GM12864 (cell line): Measurements from ENCODE around the gene BCL10.
"Not testable (repeated sequence)": the region's sequence is repeated elsewhere in the genome, so short reads cannot be mapped to it uniquely, and the experiment has no call there.

ENCODE experiments used
- DNase-seq: peaks from one replicate; pipeline ENCODE4 v3.0.0-alpha.2; 2011; ENCODE audit warnings: low read depth
- H3K4me3 ChIP-seq: 2 replicates; pipeline ENCODE4 v1.5.1; 2011; ENCODE audit warnings: mild to moderate bottlenecking, low read depth, low read length, control low read depth
- CTCF ChIP-seq: IDR thresholded peaks from 2 replicates; pipeline ENCODE4 v1.5.1; 2011; ENCODE audit warnings: low read depth, mild to moderate bottlenecking, moderate library complexity, low read length, control low read depth, inconsistent platforms; ENCODE audit errors: missing control alignments

The BCL10 gene

DNA sequence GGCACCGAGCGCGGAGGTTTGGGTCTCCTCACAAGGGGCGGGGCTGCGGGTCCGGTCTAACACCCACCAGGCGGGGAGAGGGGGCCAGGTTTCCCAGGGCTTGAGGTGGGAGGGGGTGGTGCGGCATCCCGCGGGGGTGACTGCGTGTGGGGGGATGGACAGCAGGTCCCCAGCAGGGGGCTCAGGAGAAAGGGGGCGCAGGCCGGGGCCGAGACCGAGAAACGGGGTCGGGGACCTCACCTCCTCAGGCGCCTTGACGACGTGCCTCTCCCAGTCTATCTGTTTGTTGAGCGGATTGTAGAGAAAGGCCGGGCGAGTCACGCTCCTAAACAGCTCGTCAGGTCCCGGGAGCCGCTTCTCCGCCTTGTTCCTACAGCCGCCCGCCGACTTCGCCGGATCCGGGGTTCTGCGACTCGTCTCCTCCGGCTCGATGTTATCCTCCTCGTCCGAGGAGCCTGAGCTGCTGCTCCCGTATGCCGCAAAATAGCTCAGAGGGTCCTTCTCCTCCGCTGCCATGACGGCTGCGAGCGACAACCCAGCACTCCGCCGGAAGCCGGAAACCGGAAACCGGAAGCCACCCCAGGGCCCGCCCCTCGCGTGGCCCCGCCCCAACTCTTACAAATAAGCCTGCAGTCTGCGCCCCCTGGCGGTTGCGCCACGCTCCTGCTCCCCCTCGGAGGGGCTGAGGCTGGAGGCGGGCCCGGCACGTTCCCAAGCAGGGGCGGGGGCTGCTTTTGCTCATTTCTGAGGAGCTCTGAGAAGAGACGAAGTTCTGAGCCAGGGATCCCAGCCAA lies 17.1 kb downstream of the BCL10 start, which contains the start of gene C1orf52:
C1orf52 (minus strand) TSS at position 545 of the 794 bp plus-strand sequence; CDS start at position 516, 29 bp downstream.
- H3K4me3 ChIP-seq = peak within 1 kb of the TSS; percentile 86
- TF ChIP-seq CTCF = peak; percentile 88
- DNase-seq = peak; percentile 63

GRCh38 chr1:85258536-85259117 lies 17.8 kb downstream of the BCL10 start:
- no peak for DNase-seq
- TF ChIP-seq CTCF = no peak
- H3K4me3 ChIP-seq = peak overlapping the region; percentile 86

- H3K4me3 ChIP-seq, DNase-seq: not testable (repeated sequence)
Observed at GRCh38 chr1:85249042-85249441, 27.4 kb downstream of the BCL10 start.

- TF ChIP-seq CTCF = no peak
- DNase-seq = no peak
- H3K4me3 ChIP-seq = no peak overlapping the region
Observed at GRCh38 chr1:85245891-85246290, 30.5 kb downstream of the BCL10 start.

- no peak for DNase-seq
- H3K4me3 ChIP-seq = no peak overlapping the region
- no peak for TF ChIP-seq CTCF
Observed at GRCh38 chr1:85245456-85245855, 31.0 kb downstream of the BCL10 start.

GRCh38 chr1:85244271-85245061 lies 32.0 kb downstream of the BCL10 start:
- no peak for DNase-seq
- TF ChIP-seq CTCF = no peak
- H3K4me3 ChIP-seq = no peak overlapping the region

DNA sequence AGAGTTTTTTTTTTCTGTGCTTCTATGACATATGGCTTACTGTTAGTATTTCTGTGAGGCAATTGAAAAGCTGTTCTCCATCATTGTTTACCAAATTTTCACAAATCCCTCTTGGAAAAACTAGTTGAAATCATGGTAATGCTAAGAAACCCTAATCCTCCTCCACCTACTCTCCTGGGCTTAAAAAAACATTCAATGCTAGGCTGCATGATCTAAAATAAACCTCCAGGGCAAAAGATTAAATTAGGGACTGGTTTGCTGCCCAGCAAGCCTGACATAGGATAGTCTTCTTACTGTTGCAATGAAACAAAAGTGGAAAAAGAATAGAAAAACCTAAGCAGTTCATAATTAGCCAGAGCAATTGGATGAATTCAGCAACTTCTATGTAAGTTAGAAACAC lies 33.1 kb downstream of the BCL10 start:
- no peak for TF ChIP-seq CTCF
- DNase-seq = no peak
- H3K4me3 ChIP-seq = no peak overlapping the region
